Amniotic stem cell (primary cell): ENCODE results near the gene SLC35B3.
"Not testable (repeated sequence)": the region's sequence is repeated elsewhere in the genome, so short reads cannot be mapped to it uniquely, and the experiment has no call there.

Experiments used
- DNase-seq: peaks from one replicate; lab custom pipeline; 2025; lab: John Stamatoyannopoulos, UW

The SLC35B3 gene

DNA sequence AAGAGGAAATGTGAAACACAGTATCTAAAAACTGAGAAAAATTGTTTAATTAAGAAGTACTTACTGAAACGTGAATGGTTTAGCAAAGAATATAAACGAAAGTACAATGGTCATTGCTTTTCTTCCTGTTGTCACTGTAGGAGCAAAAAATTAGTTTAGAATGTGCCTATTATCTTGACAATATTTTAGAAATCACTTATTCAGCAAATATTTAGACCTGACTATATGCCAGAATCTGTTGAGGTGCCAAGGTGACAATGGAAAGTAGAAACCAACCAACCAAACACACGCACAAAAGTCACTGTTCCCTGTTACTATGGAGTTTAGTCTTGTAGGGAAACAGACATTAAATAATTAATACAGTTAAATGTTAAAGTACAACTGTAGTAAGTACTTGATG, 20.5 kb downstream of the SLC35B3 start:
- DNase-seq: no peak

- not testable (repeated sequence) for DNase-seq
Observed at GRCh38 chr6:8405946-8406345, 29.4 kb downstream of the SLC35B3 start.

DNA sequence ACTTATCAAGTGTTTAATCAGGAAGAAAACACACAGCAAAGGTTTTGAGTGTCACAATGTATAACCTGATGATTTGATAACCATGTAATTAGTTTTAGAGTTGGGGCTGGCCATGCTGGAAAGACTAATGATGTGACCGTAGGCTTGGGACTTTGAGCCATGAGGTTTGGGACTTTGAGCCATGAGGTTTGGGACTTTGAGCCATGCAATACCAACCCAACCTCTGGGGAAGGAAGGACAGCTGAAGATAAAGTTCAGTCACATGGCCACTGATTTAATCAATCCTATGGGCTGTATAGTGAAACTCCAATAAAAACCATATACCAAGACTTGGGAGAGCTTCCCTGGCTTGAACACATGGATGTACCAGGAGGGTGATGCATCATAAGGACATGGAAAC, 32.8 kb downstream of the SLC35B3 start:
- DNase-seq: no peak

DNA sequence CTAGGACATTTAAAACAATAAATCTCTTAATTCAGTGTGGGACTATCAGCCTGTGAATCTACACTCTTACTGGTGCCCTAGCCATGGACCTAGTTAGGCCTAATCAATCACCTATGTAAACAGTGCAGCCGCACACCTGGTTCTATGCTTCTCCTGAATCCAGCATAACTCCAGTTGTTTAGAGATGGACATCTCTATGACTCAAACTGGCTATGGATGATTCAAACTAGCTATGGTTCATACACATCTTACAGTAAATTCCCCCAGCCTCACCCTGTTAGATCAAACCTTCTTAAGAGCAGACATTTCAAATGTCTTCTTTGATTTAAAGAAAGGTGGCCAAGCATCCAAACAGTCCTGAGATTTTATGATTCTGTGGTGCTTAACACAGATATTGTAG, 34.7 kb downstream of the SLC35B3 start:
- DNase-seq: no peak

GRCh38 chr6:8392569-8392968, 42.8 kb downstream of the SLC35B3 start:
- DNase-seq: no peak

DNA sequence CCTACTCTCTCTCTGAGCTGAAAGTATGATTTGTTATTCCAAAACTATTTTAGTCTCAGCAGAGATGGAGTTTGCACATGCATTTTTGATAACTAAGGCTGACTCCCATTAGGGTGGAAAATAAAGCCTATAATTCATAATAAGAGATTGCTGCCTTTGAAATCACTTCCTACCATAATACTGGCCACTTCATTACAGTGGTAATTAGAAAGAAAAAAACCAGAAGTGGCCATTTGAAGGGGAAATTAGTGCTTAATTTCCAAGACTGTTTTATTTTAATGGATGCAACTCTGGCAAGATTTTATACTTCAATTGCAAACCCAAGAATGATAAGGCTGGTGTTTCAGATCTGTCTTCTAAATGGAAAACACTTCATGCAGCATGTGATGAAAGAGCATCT, 43.4 kb downstream of the SLC35B3 start:
- DNase-seq: no peak

DNA sequence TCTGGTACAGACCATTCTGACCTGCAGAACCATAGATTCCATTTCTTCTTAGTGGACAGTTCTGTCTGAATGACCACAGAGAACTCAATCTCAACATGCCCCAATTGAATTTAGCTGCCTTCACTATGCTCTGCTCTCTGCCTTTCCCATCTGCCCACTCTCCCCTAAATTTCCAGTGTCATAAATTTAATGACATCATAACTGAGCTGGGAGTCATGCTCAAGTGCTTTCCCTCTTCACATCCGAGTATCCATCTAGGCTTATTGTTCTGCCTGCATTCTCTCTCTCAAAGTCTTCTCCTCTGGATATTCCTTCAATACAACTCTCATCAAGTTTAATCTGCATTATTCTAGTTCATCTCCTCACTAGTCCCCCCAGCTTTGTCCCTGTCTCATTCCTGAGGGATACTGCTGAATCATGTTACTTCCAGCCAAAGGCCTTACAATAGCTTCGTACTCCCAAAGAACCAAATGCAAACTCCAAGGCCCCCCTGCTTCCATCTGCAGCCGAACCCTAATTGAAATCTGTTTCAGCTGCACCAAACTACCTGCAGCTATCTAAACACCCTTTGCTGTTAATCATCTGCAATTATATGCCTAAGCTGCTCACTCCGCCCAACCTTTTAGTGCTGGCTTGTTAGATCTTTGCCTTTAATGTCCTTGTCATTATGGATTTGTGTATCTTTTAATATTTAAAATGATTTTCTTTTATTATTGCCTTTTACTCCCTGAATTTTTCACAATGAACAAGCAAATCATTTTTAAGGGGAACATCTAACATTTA, 46.1 kb downstream of the SLC35B3 start:
- DNase-seq: no peak

DNA sequence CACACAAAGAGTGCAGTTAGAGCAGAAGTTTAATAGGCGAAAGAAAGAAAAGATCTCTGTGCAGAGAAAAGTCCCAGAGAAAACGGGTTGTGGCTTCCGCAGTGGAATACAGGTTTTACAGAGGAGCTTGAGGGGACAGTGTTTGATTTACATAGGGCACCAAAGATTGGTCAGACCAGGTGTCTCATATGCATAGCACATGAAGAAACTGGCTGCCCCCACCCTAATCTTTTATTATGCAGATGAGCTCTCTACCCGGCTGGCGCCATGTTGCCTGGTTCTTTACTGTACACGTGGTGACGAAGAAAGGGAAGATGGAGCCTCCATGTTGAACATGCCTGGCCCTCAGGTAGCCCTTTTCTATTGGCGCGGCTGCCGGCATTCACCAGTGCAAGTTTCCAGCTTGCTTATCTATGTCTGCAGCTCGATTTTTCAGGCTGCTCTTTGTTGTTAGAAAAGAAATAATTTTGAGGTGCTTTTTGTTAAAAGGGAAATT, 47.4 kb downstream of the SLC35B3 start:
- DNase-seq: no peak

DNA sequence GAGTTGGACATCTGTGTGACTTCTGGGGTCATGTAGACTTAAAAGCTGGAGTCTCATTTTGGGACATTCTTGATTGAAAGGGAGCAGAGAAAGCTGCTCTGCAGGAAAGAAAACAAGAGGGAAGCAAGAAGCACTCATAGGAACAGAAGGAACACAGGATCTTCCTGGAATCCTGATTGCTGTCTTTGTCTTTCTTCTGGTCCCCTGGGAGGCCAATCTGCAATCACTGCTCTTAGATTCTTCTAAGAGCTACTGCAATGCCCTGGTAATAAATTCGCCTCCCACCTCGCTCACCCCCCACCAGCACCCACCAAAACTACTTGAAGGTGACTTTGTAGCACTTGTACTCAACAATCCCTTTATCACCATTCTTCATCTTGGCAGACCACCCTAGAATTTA, 51.8 kb downstream of the SLC35B3 start:
- DNase-seq: no peak

DNA sequence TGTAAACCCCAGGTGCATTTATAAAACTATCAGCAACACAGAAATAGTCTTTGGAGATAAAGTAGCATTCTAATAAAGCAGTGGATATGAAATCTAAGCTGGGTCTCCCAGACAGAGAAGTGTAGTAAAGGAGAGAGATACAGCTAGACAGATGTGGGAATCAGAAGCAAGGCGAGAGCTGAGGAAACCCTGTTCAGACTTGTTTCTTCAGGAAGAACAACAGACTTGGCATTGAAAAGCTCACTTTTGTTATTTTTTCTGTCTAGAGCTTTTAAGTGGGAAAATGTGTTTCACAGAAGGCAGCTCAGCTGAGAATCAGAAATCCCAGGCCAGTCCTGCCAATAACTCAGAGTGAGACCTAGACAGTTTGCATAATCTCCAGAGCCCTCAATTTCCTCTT, 52.9 kb downstream of the SLC35B3 start:
- DNase-seq: no peak

DNA sequence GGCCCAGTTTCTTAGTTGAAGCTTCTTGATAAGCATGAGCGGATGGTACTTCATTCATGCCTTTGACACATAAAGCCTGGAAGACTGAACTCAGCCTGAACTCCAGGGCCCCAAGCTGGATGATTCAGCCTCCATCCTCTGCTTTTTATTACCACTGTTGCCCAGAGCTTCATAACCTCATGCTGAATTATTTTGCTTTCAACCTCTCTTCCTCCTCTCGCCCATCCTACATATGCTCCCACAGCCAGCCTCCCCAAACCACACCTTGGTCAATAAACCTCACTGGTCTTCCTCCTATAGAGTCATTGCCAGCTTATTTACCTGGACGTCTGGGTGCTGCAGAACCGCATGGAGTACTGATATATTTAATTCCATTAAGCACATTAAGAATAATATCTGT, 59.4 kb downstream of the SLC35B3 start:
- no peak for DNase-seq
